Type B pancreatic cell (in vitro differentiated cells): ENCODE results near the gene KPNA1. TPM values are rescaled to one million over a fixed set of nuclear protein-coding genes. Genes with fewer than 3 reads are reported as not detected.
"Not testable (repeated sequence)": the region's sequence is repeated elsewhere in the genome, so short reads cannot be mapped to it uniquely, and the experiment has no call there.

Source experiments
- DNase-seq: peaks from one replicate; pipeline ENCODE4 v3.0.0; 2021; ENCODE audit warnings: mixed read lengths; ENCODE audit not compliant: unreplicated experiment; ENCODE audit errors: extremely low spot score
- H3K27ac Mint-ChIP-seq: 2 replicates; pipeline ENCODE4 v1.8.0; 2021; ENCODE audit warnings: mild to moderate bottlenecking, mixed read lengths
- H3K27me3 Mint-ChIP-seq: 2 replicates; pipeline ENCODE4 v1.8.0; 2021; ENCODE audit warnings: mixed read lengths
- H3K36me3 Mint-ChIP-seq: 2 replicates; pipeline ENCODE4 v1.8.0; 2021; ENCODE audit warnings: mixed read lengths
- H3K4me1 Mint-ChIP-seq: one replicate; pipeline ENCODE4 v1.8.0; 2021; ENCODE audit warnings: mixed read lengths; ENCODE audit not compliant: unreplicated experiment
- H3K4me3 Mint-ChIP-seq: 2 replicates; pipeline ENCODE4 v1.8.0; 2021; ENCODE audit warnings: mild to moderate bottlenecking, mixed read lengths
- H3K9me3 Mint-ChIP-seq: 2 replicates; pipeline ENCODE4 v1.8.0; 2021; ENCODE audit warnings: mixed read lengths
- CTCF ChIP-seq: fragments of 200-600 bp; sonication (generic); conservative IDR thresholded peaks from 2 replicates; pipeline ENCODE4 v1.5.0; 2021; ENCODE audit warnings: antibody characterized with exemption, mild to moderate bottlenecking
- total RNA-seq: library from RNA; stranded (reverse); gene quantifications from 2 replicates; pipeline ENCODE4 v1.2.1, GENCODE V29; 2021; ENCODE audit warnings: low replicate concordance

The KPNA1 gene
- total RNA-seq, 1 donor from 2014 or later: 67.7 TPM

- no peak for DNase-seq
- no peak overlapping the region for H3K4me3 Mint-ChIP-seq
- no peaks in the 10 kb centered on the region for H3K27me3 Mint-ChIP-seq
- no peaks in the 10 kb centered on the region for H3K9me3 Mint-ChIP-seq
- no peak overlapping the region for H3K27ac Mint-ChIP-seq
- H3K4me1 Mint-ChIP-seq: peaks cover 27% of the 10 kb centered on the region
- peaks cover 3% of the 10 kb centered on the region for H3K36me3 Mint-ChIP-seq
- TF ChIP-seq CTCF: no peak
Observed at GRCh38 chr3:122512284-122512683, 2.5 kb downstream of the KPNA1 start.

- no peak overlapping the region for H3K4me3 Mint-ChIP-seq
- H3K36me3 Mint-ChIP-seq: peaks cover 3% of the 10 kb centered on the region
- H3K27me3 Mint-ChIP-seq: no peaks in the 10 kb centered on the region
- no peaks in the 10 kb centered on the region for H3K9me3 Mint-ChIP-seq
- TF ChIP-seq CTCF: no peak
- H3K27ac Mint-ChIP-seq: peak overlapping the region; percentile 45
- DNase-seq: no peak
- peaks cover 27% of the 10 kb centered on the region for H3K4me1 Mint-ChIP-seq
Observed at GRCh38 chr3:122510878-122511535, 3.7 kb downstream of the KPNA1 start.

GRCh38 chr3:122508944-122509343, 5.8 kb downstream of the KPNA1 start:
- not testable (repeated sequence) for H3K9me3 Mint-ChIP-seq, H3K27ac Mint-ChIP-seq, H3K36me3 Mint-ChIP-seq, H3K27me3 Mint-ChIP-seq, H3K4me3 Mint-ChIP-seq, DNase-seq
- H3K4me1 Mint-ChIP-seq: peaks cover 29% of the 10 kb centered on the region

- H3K27me3 Mint-ChIP-seq: no peaks in the 10 kb centered on the region
- no peak for DNase-seq
- no peak overlapping the region for H3K27ac Mint-ChIP-seq
- TF ChIP-seq CTCF: no peak
- H3K36me3 Mint-ChIP-seq: peaks cover 8% of the 10 kb centered on the region
- no peak overlapping the region for H3K4me3 Mint-ChIP-seq
- no peaks in the 10 kb centered on the region for H3K9me3 Mint-ChIP-seq
- H3K4me1 Mint-ChIP-seq: peaks cover 25% of the 10 kb centered on the region
Observed at GRCh38 chr3:122508135-122508914, 6.4 kb downstream of the KPNA1 start.

GRCh38 chr3:122506450-122506849, 8.3 kb downstream of the KPNA1 start:
- no peak overlapping the region for H3K4me3 Mint-ChIP-seq
- H3K9me3 Mint-ChIP-seq: no peaks in the 10 kb centered on the region
- peaks cover 13% of the 10 kb centered on the region for H3K4me1 Mint-ChIP-seq
- no peak for TF ChIP-seq CTCF
- DNase-seq: no peak
- no peak overlapping the region for H3K27ac Mint-ChIP-seq
- H3K36me3 Mint-ChIP-seq: peaks cover 8% of the 10 kb centered on the region
- no peaks in the 10 kb centered on the region for H3K27me3 Mint-ChIP-seq

GRCh38 chr3:122505676-122506075, 9.1 kb downstream of the KPNA1 start:
- Mint-ChIP-seq H3K27me3 (no peaks in the 10 kb centered on the region), H3K4me3 (no peak overlapping the region), H3K27ac (no peak overlapping the region), H3K36me3 (peaks cover 8% of the 10 kb centered on the region), H3K4me1 (peaks cover 5% of the 10 kb centered on the region), H3K9me3 (no peaks in the 10 kb centered on the region)
- TF ChIP-seq CTCF: no peak
- no peak for DNase-seq
